OCI-LY1 (cell line): ENCODE data around the gene COBL.

Experiments
- H2AFZ ChIP-seq: fragments of 200-600 bp; sonication (generic), shearing (Covaris generic); 2 replicates; pipeline ENCODE4 v1.6.0; 2014; ENCODE audit warnings: antibody characterized with exemption, mild to moderate bottlenecking, low read length
- H3F3A ChIP-seq: fragments of 200-600 bp; sonication (generic), shearing (Covaris generic); 2 replicates; pipeline ENCODE4 v1.6.0; 2014; ENCODE audit warnings: mild to moderate bottlenecking, antibody characterized with exemption, low read length, moderate library complexity; ENCODE audit not compliant: insufficient read depth
- H3K27ac ChIP-seq: fragments of 200-600 bp; sonication (generic); 2 replicates; pipeline ENCODE4 v1.5.1; 2014; ENCODE audit warnings: low read length, mixed run types, mild to moderate bottlenecking, low read depth; ENCODE audit not compliant: poor library complexity, severe bottlenecking
- H3K27me3 ChIP-seq: fragments of 200-600 bp; sonication (generic); 2 replicates; pipeline ENCODE4 v1.6.0; 2014; ENCODE audit warnings: antibody characterized with exemption, mild to moderate bottlenecking, low read length, moderate library complexity; ENCODE audit not compliant: insufficient read depth
- H3K36me3 ChIP-seq: fragments of 200-600 bp; sonication (generic); 2 replicates; pipeline ENCODE4 v1.6.1; 2014; ENCODE audit warnings: mild to moderate bottlenecking, antibody characterized with exemption, low read length, moderate library complexity, mixed read lengths; ENCODE audit not compliant: insufficient read depth
- H3K4me1 ChIP-seq: fragments of 200-600 bp; sonication (generic); 2 replicates; pipeline ENCODE4 v1.5.1; 2014; ENCODE audit warnings: mild to moderate bottlenecking, low read length, moderate library complexity; ENCODE audit not compliant: insufficient read depth, severe bottlenecking
- H3K4me2 ChIP-seq: fragments of 200-600 bp; sonication (generic), shearing (Covaris generic); 2 replicates; pipeline ENCODE4 v1.6.1; 2014; ENCODE audit warnings: low read length
- H3K4me3 ChIP-seq: fragments of 200-600 bp; sonication (generic); 2 replicates; pipeline ENCODE4 v1.5.1; 2014; ENCODE audit warnings: low read length, low read depth, mild to moderate bottlenecking, mixed read lengths; ENCODE audit not compliant: poor library complexity, severe bottlenecking
- H3K79me2 ChIP-seq: fragments of 200-600 bp; shearing (Covaris generic); 2 replicates; pipeline ENCODE4 v1.6.1; 2016; ENCODE audit warnings: mixed run types, low read length, mixed read lengths; ENCODE audit not compliant: insufficient read depth
- H3K9ac ChIP-seq: fragments of 200-600 bp; sonication (generic), shearing (Covaris generic); 2 replicates; pipeline ENCODE4 v1.6.1; 2014; ENCODE audit warnings: mild to moderate bottlenecking, low read length, mixed read lengths
- H3K9me2 ChIP-seq: fragments of 200-600 bp; sonication (generic), shearing (Covaris generic); 2 replicates; pipeline ENCODE4 v1.6.1; 2014; ENCODE audit warnings: low read depth, mild to moderate bottlenecking, low read length, mixed read lengths
- H3K9me3 ChIP-seq: fragments of 200-600 bp; shearing (Covaris generic); 2 replicates; pipeline ENCODE4 v1.6.1; 2014; ENCODE audit warnings: low read length, mixed read lengths
- H4K20me1 ChIP-seq: fragments of 200-600 bp; sonication (generic), shearing (Covaris generic); 2 replicates; pipeline ENCODE4 v1.6.0; 2016; ENCODE audit warnings: mild to moderate bottlenecking, low read length; ENCODE audit not compliant: insufficient read depth
- EZH2 ChIP-seq: fragments of 200-600 bp; sonication (generic), shearing (Covaris generic); IDR thresholded peaks from 2 replicates; pipeline ENCODE4 v1.8.0; 2017; ENCODE audit warnings: borderline replicate concordance, mixed run types, mild to moderate bottlenecking, antibody characterized with exemption, low read length, moderate library complexity, mixed read lengths
- TF ChIP-seq, protein P1 (sequence below): fragments of 200-600 bp; sonication (generic), shearing (Covaris generic); IDR thresholded peaks from 2 replicates; pipeline ENCODE4 v1.5.1; 2017; ENCODE audit warnings: mild to moderate bottlenecking, antibody characterized with exemption, low read length, moderate library complexity, mixed read lengths

COBL gene

GRCh38 chr7:51134013-51134441 lies 182.6 kb downstream of the COBL start:
- Histone ChIP-seq H3K4me2 (no peak overlapping the region), H4K20me1 (no peaks in the 10 kb centered on the region), H3K36me3 (no peaks in the 10 kb centered on the region), H3K27me3 (peaks cover 6% of the 10 kb centered on the region; the same call in 1 of the 2 replicates), H3K9me2 (no peaks in the 10 kb centered on the region), H2AFZ (no peak overlapping the region), H3K79me2 (no peaks in the 10 kb centered on the region), H3F3A (no peaks in the 10 kb centered on the region), H3K9ac (no peak overlapping the region), H3K4me3 (no peak overlapping the region), H3K4me1 (no peaks in the 10 kb centered on the region), H3K27ac (no peak overlapping the region), H3K9me3 (no peaks in the 10 kb centered on the region)
- no peak for TF ChIP-seq EZH2
- TF ChIP-seq, protein P1, sequence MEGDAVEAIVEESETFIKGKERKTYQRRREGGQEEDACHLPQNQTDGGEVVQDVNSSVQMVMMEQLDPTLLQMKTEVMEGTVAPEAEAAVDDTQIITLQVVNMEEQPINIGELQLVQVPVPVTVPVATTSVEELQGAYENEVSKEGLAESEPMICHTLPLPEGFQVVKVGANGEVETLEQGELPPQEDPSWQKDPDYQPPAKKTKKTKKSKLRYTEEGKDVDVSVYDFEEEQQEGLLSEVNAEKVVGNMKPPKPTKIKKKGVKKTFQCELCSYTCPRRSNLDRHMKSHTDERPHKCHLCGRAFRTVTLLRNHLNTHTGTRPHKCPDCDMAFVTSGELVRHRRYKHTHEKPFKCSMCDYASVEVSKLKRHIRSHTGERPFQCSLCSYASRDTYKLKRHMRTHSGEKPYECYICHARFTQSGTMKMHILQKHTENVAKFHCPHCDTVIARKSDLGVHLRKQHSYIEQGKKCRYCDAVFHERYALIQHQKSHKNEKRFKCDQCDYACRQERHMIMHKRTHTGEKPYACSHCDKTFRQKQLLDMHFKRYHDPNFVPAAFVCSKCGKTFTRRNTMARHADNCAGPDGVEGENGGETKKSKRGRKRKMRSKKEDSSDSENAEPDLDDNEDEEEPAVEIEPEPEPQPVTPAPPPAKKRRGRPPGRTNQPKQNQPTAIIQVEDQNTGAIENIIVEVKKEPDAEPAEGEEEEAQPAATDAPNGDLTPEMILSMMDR = no peak

GRCh38 chr7:51132661-51133060 lies 183.9 kb downstream of the COBL start:
- Histone ChIP-seq H3F3A (no peaks in the 10 kb centered on the region), H3K27ac (no peak overlapping the region), H4K20me1 (no peaks in the 10 kb centered on the region), H3K9me3 (no peaks in the 10 kb centered on the region), H3K4me3 (no peak overlapping the region), H3K9ac (no peak overlapping the region), H3K27me3 (peaks cover 6% of the 10 kb centered on the region; the same call in 1 of the 2 replicates), H3K4me1 (no peaks in the 10 kb centered on the region), H3K36me3 (no peaks in the 10 kb centered on the region), H3K4me2 (no peak overlapping the region), H3K79me2 (no peaks in the 10 kb centered on the region), H2AFZ (no peak overlapping the region), H3K9me2 (no peaks in the 10 kb centered on the region)
- TF ChIP-seq, protein P1 = no peak
- TF ChIP-seq EZH2 = no peak

GRCh38 chr7:51129527-51130472 lies 186.8 kb downstream of the COBL start:
- no peaks in the 10 kb centered on the region for H3K36me3 ChIP-seq
- no peak overlapping the region for H3K27ac ChIP-seq
- H4K20me1 ChIP-seq = no peaks in the 10 kb centered on the region
- no peak for TF ChIP-seq EZH2
- TF ChIP-seq, protein P1 = no peak
- no peaks in the 10 kb centered on the region for H3K4me1 ChIP-seq
- H3K9me2 ChIP-seq = no peaks in the 10 kb centered on the region
- H2AFZ ChIP-seq = no peak overlapping the region
- no peaks in the 10 kb centered on the region for H3K79me2 ChIP-seq
- no peak overlapping the region for H3K4me2 ChIP-seq
- peaks cover 19% of the 10 kb centered on the region for H3K27me3 ChIP-seq
- H3K9me3 ChIP-seq = no peaks in the 10 kb centered on the region
- H3K4me3 ChIP-seq = no peak overlapping the region
- no peaks in the 10 kb centered on the region for H3F3A ChIP-seq
- H3K9ac ChIP-seq = no peak overlapping the region
